GM12865 (cell line): Measurements from ENCODE around the gene MTF1.

Source experiments
- DNase-seq: peaks from one replicate; pipeline ENCODE4 v3.0.0; 2010; ENCODE audit warnings: low read depth
- H3K4me3 ChIP-seq: 2 replicates; pipeline ENCODE4 v1.5.1; 2011; ENCODE audit warnings: mild to moderate bottlenecking, low read depth, low read length, control low read depth
- TF ChIP-seq, protein P1 (sequence below): IDR thresholded peaks from 2 replicates; pipeline ENCODE4 v1.5.1; 2011; ENCODE audit warnings: low read length, control low read depth, low read depth, inconsistent platforms; ENCODE audit not compliant: insufficient read depth; ENCODE audit errors: missing control alignments

MTF1 gene

DNA sequence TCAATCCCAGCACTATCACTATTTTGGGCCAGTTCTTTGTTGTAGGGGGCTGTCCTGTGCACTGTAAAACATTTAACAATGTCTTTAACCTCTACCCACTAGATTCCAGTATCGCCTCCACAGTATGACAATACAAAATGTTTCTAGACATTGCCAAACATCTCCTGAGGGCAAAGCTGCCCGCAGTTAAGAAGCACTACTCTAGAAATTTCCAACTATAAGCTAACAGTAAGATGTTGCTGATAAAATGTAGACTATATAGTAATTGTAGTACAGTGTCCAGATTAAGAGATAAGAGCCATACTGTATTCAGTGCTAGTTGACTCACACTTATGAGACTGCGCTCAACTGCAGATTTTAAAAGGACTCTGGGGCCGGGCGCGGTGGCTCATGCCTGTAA is 5.0 kb downstream of the MTF1 start:
- H3K4me3 ChIP-seq, result no peak overlapping the region
- TF ChIP-seq, protein P1, sequence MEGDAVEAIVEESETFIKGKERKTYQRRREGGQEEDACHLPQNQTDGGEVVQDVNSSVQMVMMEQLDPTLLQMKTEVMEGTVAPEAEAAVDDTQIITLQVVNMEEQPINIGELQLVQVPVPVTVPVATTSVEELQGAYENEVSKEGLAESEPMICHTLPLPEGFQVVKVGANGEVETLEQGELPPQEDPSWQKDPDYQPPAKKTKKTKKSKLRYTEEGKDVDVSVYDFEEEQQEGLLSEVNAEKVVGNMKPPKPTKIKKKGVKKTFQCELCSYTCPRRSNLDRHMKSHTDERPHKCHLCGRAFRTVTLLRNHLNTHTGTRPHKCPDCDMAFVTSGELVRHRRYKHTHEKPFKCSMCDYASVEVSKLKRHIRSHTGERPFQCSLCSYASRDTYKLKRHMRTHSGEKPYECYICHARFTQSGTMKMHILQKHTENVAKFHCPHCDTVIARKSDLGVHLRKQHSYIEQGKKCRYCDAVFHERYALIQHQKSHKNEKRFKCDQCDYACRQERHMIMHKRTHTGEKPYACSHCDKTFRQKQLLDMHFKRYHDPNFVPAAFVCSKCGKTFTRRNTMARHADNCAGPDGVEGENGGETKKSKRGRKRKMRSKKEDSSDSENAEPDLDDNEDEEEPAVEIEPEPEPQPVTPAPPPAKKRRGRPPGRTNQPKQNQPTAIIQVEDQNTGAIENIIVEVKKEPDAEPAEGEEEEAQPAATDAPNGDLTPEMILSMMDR, result no peak
- no peak for DNase-seq

DNA sequence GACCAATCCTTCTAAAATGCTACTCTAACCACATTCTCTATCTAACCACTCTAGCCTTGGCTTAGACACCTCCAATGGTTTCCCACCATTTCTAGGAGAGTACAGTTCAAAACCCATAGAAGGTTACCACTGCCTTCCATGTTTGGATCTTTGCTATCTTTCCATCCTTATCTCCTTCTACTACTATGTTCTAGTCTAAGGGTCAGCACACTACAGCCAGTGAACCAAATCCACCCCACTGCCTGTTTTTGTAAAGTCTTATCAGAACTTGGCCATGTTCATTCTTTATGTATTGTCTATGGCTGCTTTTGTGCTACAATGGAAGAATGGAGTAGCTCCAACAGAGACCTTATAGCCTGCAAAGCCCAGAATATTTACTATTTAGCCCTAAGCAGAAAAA is 6.2 kb downstream of the MTF1 start:
- TF ChIP-seq, protein P1, result no peak
- DNase-seq, result no peak
- H3K4me3 ChIP-seq, result no peak overlapping the region

DNA sequence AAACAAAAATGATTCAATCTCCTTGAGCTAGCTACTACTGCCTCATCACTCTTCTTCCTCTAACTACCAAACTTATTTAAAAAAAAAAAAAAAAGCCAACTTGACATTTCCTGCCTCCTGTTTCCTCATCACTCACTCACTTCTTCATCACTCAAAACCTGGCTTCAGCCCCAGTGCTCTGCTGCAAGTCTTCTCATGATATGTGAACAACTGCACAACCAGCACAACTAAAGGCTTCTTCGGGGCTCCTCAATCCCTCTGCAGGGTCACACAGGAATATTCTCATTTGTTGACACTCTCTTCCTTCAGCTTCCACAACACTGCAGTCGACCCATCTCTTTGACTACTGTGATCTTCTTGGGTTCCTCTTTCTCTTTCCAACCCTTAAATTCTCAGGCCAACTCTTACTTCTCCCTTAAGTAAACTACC is 7.6 kb downstream of the MTF1 start:
- H3K4me3 ChIP-seq, result no peak overlapping the region
- DNase-seq, result no peak
- TF ChIP-seq, protein P1, result no peak

DNA sequence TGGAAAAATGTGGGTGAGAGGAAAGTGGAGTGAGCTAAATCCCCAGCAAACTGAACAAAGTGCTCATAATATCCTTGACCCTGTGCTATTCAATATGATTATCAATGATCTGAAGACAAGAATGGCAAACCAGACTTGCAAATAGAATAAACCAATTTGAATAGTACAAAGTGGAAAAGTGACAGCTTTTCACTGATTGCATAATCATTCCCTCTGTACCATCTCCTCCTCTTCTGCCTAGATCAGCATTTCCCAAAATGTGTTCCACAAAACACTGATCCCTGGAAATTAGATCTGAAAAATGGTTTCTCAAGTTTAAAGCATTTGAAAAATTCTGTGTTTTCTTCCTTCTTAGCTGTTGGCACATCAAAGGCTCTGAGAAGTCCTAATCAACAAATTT is 8.1 kb downstream of the MTF1 start:
- DNase-seq, result no peak
- TF ChIP-seq, protein P1, result no peak
- H3K4me3 ChIP-seq, result no peak overlapping the region

DNA sequence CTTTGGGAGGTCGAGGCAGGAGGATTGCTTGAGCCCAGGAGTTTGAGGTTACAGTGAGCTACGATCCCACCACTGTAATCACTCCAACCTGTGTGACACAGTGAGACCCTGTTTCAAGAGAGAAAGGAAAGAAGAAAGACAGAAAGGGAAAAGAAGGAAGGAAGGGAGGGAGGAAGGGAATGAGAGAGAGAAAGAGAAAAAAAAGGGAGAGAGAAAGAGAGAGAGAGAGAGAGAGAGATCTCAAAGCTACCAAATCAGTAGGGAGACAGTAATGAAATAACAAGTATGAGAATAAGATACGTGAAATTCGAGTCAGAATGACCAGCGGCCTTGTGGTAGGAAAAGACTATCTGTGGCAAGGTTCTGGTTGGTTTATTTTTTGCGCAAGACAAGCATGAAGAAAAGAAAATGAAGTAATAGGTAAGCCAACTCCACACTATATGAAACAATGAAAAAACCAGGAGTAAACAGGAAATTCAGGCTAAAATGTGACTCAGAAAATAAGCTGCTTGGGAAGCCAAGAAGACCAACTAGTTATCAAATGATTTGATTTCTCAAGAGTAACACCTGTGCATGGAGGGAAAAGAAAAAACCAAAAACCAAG is 8.9 kb downstream of the MTF1 start:
- TF ChIP-seq, protein P1, result no peak
- no peak overlapping the region for H3K4me3 ChIP-seq
- no peak for DNase-seq

DNA sequence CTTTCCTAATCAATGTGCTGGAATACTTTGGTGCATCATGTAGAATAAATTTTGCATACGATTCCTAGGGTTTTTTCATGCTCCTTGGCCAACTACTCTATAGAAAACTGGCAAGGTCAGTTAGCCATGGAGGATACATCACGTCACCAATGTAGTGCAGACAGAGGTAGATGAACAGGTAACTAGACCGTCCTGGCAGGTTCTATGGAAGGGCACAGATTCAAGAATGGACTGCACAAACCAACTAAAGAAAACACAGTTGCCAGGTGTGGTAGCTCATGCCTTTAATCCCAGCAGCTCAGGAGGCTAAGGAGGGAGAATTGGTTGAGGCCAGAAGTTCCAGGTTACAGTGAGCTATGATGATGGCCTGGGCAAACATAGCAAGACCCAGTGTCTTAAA is 9.9 kb downstream of the MTF1 start:
- H3K4me3 ChIP-seq, result no peak overlapping the region
- DNase-seq, result no peak
- TF ChIP-seq, protein P1, result no peak

DNA sequence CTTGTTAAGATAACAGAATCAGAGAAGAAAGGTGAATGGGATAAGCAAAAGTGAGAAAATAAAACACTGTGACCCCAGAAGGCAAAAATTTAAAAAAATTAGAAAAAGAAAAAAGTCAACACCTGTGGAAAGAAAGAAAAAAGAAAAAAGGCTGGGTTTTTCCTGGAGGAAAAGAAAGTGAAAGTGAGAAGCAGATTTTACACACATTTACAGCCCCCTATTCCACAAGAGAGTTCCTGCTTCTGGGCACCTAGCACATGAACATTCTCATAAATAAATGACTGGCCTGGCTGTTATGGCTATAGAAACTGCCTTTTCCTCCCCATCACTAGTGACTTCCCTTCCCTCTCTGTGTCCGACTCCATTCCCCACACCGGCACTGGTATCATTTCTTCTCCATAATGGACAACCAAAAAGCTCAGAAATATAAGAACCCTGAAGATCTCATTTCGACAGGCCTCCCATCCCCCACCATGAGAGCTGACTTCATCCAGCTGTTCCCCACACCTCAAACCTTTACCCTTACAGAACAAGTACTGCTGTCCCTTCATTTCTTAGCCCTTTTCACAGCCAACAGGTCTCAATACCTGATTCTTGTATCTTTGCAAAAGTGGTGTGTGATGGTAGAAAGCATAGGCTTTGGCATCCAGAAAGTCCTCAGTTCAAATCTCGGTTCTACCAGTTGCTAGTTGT is 12.6 kb downstream of the MTF1 start:
- peak overlapping the region; percentile 37 for H3K4me3 ChIP-seq
- TF ChIP-seq, protein P1, result no peak
- peak; percentile 33 for DNase-seq
